GM21717 (cell line): ENCODE results near the gene BTBD10.

Source experiments
- ATAC-seq: cut with Tn5 transposase; IDR thresholded peaks from one replicate; pipeline ENCODE4 v1.9.1; 2021; ENCODE audit warnings: mild to moderate bottlenecking, moderate library complexity; ENCODE audit not compliant: unreplicated experiment

Gene BTBD10

GRCh38 chr11:13341026-13341425 lies 122.0 kb downstream of the BTBD10 start:
- ATAC-seq, result no peak

- ATAC-seq, result no peak
These were observed 123.5 kb downstream of the BTBD10 start for GRCh38 chr11:13339195-13340153.

GRCh38 chr11:13338427-13339069 lies 124.5 kb downstream of the BTBD10 start:
- no peak for ATAC-seq

- no peak for ATAC-seq
These were observed 125.0 kb downstream of the BTBD10 start for GRCh38 chr11:13338019-13338426.
